Activated effector memory CD4-positive, alpha-beta T cell treated with anti-CD3 and anti-CD28 coated beads, Interleukin-2, amount 50 U/mL, for 16 hours (primary cell): ENCODE measurements around the gene TTC21B.

Experiments used
- DNase-seq: peaks from one replicate; pipeline ENCODE4 v3.0.0-alpha.2; 2020

Gene TTC21B

DNA sequence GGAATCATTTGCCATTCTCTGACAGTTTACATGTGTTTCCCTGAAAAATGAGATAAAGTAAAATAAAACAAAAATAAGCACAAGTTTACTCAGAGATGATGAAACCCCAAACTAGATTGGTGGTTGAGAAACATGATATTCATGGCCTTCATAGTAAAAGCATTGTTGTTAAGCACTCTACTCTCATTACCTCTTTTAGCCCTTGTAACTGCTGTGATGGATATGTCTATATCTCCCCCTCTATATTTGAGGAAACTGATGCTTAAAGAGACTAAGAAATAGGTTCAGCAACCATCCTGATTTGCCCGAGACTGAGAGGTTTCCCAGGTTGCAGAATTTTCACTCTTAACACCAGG, 125.7 kb downstream of the TTC21B start:
- DNase-seq = no peak

DNA sequence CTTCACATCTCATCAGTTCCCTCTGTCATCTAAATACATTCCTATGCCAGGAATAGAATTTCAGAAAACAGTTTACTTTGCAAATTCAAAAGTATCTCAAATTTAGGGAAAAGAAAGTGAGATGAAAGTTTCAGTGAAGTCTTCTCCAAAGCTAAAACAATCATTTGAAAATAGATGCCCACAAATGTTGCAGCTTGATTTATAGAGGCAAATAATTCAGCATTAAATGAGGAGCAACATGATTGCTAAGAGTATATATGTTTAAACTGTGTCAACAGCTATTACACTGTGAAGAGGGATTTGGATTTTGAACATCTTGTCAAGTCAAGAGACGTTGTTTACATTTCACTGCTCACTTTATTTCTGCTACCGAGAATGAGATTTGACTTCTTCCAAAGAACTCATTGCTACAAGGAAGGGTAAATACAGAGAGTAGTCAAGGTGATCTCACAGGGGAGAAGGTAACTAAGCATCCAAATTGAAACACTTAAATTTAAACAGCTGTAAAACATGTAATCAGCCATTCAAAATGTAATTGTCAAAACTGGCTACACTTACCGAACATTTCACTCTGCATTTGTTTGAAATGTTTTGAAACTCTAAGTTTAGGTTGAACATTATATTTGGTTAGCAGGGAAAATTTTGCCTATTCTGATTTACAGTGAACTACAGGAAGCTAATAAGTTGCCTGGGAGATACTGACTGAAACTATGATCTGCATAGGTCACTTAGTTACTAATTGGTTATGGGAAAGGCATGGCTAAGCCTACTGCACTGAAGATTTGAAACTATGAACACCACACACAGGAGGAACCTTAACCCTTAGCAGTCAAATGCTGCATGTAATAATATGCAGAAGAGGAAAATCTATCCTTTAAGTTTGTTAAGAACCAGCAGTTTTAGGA, 126.3 kb downstream of the TTC21B start:
- no peak for DNase-seq

DNA sequence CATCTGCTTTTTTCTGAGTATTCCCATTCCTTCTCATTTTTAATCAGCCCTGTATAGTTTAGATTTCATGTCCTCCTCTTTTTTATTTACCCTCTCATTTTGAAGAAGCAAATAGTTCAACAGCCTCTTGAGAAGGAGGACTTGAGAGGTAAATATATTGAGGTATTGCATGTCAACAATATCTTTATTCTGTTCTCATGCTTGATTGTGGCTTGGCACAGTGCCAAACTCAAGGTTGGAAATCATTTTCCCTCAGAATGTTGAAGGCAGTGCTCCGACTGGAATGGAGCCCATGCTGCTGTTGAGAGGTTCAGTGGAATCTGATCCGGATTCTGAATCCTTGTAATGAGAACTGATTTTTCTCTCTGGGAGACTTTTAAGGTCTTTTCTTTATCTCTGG, 128.5 kb downstream of the TTC21B start:
- DNase-seq = no peak
